ENCODE measurements around the gene DOCK10. TPM values are rescaled to one million over a fixed set of nuclear protein-coding genes. Genes with fewer than 3 reads are reported as not detected.

Gene DOCK10
- 2.8 and 49.4 TPM in 2 replicates for total RNA-seq

DNA sequence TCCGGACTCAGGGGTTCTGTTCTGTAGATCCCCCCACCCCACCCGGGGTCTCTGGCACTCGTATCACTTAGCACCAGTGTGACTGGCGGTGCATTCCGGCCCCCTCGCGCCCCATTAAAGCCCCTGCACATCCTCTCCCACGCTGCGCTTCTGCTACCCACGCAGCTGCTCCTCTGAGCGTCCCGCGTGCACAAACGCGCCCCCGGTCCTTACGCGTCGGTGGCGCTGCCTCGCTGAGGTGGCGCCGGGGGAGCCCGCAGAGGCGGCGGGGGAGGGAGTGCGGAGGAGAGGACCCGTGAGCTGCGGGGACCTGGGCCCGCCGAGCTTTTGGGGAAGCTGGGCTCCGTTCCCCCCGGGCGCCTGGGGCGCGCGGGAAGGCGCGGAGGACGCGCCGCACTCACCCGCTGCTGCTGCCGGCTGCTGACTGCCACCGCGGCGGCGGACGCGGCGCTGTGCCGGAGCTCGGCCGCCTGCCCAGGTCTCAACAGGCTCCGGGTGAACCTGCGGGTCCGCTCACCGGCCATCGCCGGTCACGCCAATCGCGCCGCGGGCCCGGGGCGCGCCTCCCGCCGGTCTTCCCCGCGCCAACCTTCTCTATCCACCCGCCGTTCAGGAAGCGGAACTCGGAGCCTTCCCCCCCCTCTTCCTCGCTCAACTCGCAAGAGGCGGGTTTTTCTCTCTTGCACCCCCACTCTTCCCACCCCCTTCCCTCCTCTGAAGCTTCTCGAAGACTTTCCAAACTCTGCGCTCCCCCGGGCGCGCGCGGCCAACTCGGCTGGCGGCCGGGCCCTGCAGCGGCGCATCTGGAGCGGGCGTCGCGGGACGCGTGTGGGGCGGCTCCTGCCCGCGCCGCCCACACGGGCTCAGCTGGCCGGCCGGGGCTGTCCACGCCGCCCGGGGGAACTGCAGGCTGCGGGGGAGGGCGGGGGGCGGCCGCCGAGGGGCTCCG, at the start of gene DOCK10:
Gene DOCK10 (minus strand): TSS at position 618 of the 949 bp plus-strand sequence. CDS start 94 bp downstream, at position 524.

GRCh38 chr2:224716201-224716600, 326.1 kb downstream of the DOCK10 start, which contains the start of gene CCDC195:
Gene CCDC195, minus strand, starts transcription at chr2:224716365. Its CDS starts 0 bp downstream, at chr2:224716365.

Small RNA genes lying within 50 kb of the gene (small RNA-seq; reads per million reads assigned to genes)
- not detected for gene MIR4439 (ENCODE audit: low replicate concordance)

Measured in placental pericyte (primary cell).